Gastroesophageal sphincter (tissue), 3 donors: ENCODE measurements around the gene HDLBP.

Experiments used
- EP300 ChIP-seq: sonication (generic); formaldehyde crosslinking; IDR thresholded peaks from one replicate; pipeline ENCODE4 v1.6.1; 2017; ENCODE audit warnings: antibody characterized with exemption, mild to moderate bottlenecking
- POLR2A ChIP-seq, 2 donors: fragments of 450-650 bp; IDR thresholded peaks; one replicate each; pipeline ENCODE4 v1.6.1; 2017; ENCODE audit warnings: antibody characterized with exemption in 2 of 2, mild to moderate bottlenecking in 2 of 2, moderate library complexity in 1 of 2
- POLR2AphosphoS5 ChIP-seq: sonication (generic); formaldehyde crosslinking; IDR thresholded peaks from one replicate; pipeline ENCODE4 v1.6.1; 2017; ENCODE audit warnings: antibody characterized with exemption
- TF ChIP-seq, protein P1 (sequence below), 4 experiments: fragments of 200-600 bp in 2 of 4; fragments of 450-650 bp in 2 of 4; sonication (generic) in 1 of 4; IDR thresholded peaks; one replicate each; pipeline ENCODE4 v1.5.1; 2017 to 2019; ENCODE audit warnings: antibody characterized with exemption in 4 of 4, mild to moderate bottlenecking in 2 of 4, moderate library complexity in 2 of 4

DNA sequence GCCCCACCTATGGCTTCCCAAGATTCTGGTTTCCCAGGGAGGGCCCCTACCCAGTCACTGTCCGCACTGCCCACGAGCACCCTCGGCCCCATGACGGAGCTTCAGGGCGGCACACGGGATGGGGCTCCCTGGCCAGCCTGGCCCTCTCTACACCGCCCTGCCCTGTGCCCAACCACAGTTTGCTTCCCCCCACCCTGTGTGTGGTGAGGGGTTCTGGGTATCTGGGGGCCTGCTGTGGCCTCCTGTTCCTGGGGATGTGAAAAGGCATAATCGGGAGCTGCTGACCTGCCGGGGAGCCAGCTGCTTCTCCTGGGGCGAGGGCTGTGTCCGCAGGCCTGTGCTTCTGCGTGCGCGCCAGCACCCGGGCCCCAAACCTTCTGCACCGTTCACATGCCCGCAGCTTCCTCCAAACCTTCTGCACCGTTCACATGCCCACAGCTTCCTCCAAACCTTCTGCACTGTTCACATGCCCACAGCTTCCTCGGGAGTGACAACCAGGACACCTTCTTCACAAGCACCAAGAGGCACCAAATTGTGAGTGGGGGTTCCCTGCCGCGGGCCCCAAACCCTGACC, 114.6 kb downstream of the HDLBP start:
- TF ChIP-seq, protein P1, sequence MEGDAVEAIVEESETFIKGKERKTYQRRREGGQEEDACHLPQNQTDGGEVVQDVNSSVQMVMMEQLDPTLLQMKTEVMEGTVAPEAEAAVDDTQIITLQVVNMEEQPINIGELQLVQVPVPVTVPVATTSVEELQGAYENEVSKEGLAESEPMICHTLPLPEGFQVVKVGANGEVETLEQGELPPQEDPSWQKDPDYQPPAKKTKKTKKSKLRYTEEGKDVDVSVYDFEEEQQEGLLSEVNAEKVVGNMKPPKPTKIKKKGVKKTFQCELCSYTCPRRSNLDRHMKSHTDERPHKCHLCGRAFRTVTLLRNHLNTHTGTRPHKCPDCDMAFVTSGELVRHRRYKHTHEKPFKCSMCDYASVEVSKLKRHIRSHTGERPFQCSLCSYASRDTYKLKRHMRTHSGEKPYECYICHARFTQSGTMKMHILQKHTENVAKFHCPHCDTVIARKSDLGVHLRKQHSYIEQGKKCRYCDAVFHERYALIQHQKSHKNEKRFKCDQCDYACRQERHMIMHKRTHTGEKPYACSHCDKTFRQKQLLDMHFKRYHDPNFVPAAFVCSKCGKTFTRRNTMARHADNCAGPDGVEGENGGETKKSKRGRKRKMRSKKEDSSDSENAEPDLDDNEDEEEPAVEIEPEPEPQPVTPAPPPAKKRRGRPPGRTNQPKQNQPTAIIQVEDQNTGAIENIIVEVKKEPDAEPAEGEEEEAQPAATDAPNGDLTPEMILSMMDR (IDR thresholded peaks at IDR 0.05): no peak
- TF ChIP-seq EP300 (no peak), POLR2A (IDR thresholded peaks at IDR 0.05) (no peak), POLR2AphosphoS5 (no peak)
